Heart left ventricle (tissue), 13 donors: ENCODE results near the gene PHACTR3.

Source experiments
- CTCF ChIP-seq, 12 donors: fragments of 200-600 bp; sonication (generic) in 4 of 12; IDR thresholded peaks; one replicate each; pipeline versions ENCODE4 v1.5.0 to v1.8.0; 2018 to 2022; ENCODE audit warnings: antibody characterized with exemption in 12 of 12, mild to moderate bottlenecking in 5 of 12
- POLR2A ChIP-seq, 2 donors: fragments of 450-650 bp; IDR thresholded peaks; one replicate each; pipeline ENCODE4 v1.6.1; 2017; ENCODE audit warnings: antibody characterized with exemption in 2 of 2, mild to moderate bottlenecking in 2 of 2, moderate library complexity in 2 of 2
- donor health status: ischemic (EF 13 %, LVEDD 7.1; RV severe dilation, severe dysfunction).
- donor health status: DM: no; HTN: yes; CAD: no.
- donor health status: DM: no; HTN: no; CAD: no.
- donor health status: ischemic (EF 25% LVEDD 6.9; RV normal size, moderate dysfunction).
- donor health status: ischemic (EF 25% LVEDD 5.7; RV mildly dilated, moderate dysfunction).
- donor health status: ischemic (EF 35%, LVEDD 5.7; RV mildly dilated, moderate dysfunction).
- donor health status: nonischemic (EF 11% LVEDD 7.7; RV severe dilation, severe dysfunction).
- donor health status: DM: yes; HTN: yes; CAD: no.
- donor health status: PGD.
- donor health status: ischemic (EF 29% LVEDD 5.4; RV normal size, mild dysfunction).
- donor health status: nonischemic (EF 23%, LVEDD 6.1; RV moderate dilation, normal function).

GRCh38 chr20:59726281-59726595, 121.9 kb downstream of the PHACTR3 start:
- TF ChIP-seq POLR2A (IDR thresholded peaks at IDR 0.05) (no peak), CTCF (IDR thresholded peaks at IDR 0.05) (no peak)
